HEK293 (cell line): Measurements from ENCODE around the gene TPH2.

Experiments used
- CTCF ChIA-PET: fragments of 350-600 bp; formaldehyde crosslinking; extraction: SDS; loops from one replicate; lab custom pipeline; 2021; ENCODE audit warnings: antibody characterized with exemption; lab: Yijun Ruan, JAX
- POLR2A ChIA-PET: fragments of 300-600 bp; formaldehyde crosslinking; extraction: SDS; loops from one replicate; lab custom pipeline; 2020; ENCODE audit warnings: antibody characterized with exemption, inconsistent platforms; lab: Yijun Ruan, JAX
- H3K27ac ChIP-seq: fragments of 200-500 bp; sonication (Bioruptor generic); 2 replicates; pipeline ENCODE4 v1.5.1; 2014; ENCODE audit warnings: low read depth, low read length, control low read depth, inconsistent platforms; ENCODE audit errors: extremely low read depth
- H3K36me3 ChIP-seq, 2 experiments: fragments of 200-500 bp in 1 of 2; sonication (Bioruptor generic) in 1 of 2; 1 replicate in 1 of 2; 2 replicates in 1 of 2; pipeline ENCODE4 v1.5.1; 2014 to 2017; ENCODE audit warnings: inconsistent platforms in 2 of 2, low read length in 2 of 2; ENCODE audit not compliant: control insufficient read depth in 2 of 2, insufficient read depth in 1 of 2
- H3K4me1 ChIP-seq: fragments of 200-500 bp; sonication (Bioruptor generic); 2 replicates; pipeline ENCODE4 v1.5.1; 2014; ENCODE audit warnings: mild to moderate bottlenecking, low read length, inconsistent platforms; ENCODE audit not compliant: control insufficient read depth, insufficient read depth
- H3K4me3 ChIP-seq: 2 replicates; pipeline ENCODE4 v1.5.1; 2011; ENCODE audit warnings: low read depth, mild to moderate bottlenecking, control low read depth, low read length, moderate library complexity
- H3K9me3 ChIP-seq: fragments of 200-500 bp; sonication (Bioruptor generic); 2 replicates; pipeline ENCODE4 v1.5.1; 2014; ENCODE audit warnings: low read depth, low read length, inconsistent platforms; ENCODE audit not compliant: control insufficient read depth, insufficient read depth
- HOXA7 ChIP-seq: sonication (generic); formaldehyde crosslinking; IDR thresholded peaks from 2 replicates; pipeline ENCODE4 v1.8.1; 2022; ENCODE audit warnings: missing genetic modification reagents, borderline replicate concordance
- MZF1 ChIP-seq: fragments of 450-650 bp; formaldehyde crosslinking; IDR thresholded peaks from 2 replicates; pipeline ENCODE4 v1.5.1; 2017; ENCODE audit warnings: missing biosample characterization, missing genetic modification characterization, borderline replicate concordance
- PRDM6 ChIP-seq: fragments of 450-650 bp; formaldehyde crosslinking; IDR thresholded peaks from 2 replicates; pipeline ENCODE4 v1.5.1; 2017; ENCODE audit warnings: missing biosample characterization, missing genetic modification characterization
- ZBTB10 ChIP-seq: fragments of 450-650 bp; formaldehyde crosslinking; IDR thresholded peaks from 2 replicates; pipeline ENCODE4 v1.5.1; 2016; ENCODE audit warnings: missing biosample characterization, missing genetic modification characterization
- ZFP69B ChIP-seq: fragments of 450-650 bp; formaldehyde crosslinking; IDR thresholded peaks from 2 replicates; pipeline ENCODE4 v1.5.1; 2016; ENCODE audit warnings: missing biosample characterization, missing genetic modification characterization
- ZNF324 ChIP-seq: fragments of 450-650 bp; formaldehyde crosslinking; IDR thresholded peaks from 2 replicates; pipeline ENCODE4 v1.5.1; 2016; ENCODE audit warnings: missing biosample characterization, missing genetic modification characterization
- ZNF404 ChIP-seq: fragments of 450-650 bp; formaldehyde crosslinking; IDR thresholded peaks from 2 replicates; pipeline ENCODE4 v1.5.1; 2017; ENCODE audit warnings: missing biosample characterization, missing genetic modification characterization
- ZNF423 ChIP-seq: fragments of 450-650 bp; formaldehyde crosslinking; IDR thresholded peaks from 2 replicates; pipeline ENCODE4 v1.5.1; 2016; ENCODE audit warnings: missing biosample characterization, missing genetic modification characterization
- ZNF449 ChIP-seq: fragments of 450-650 bp; formaldehyde crosslinking; IDR thresholded peaks from 2 replicates; pipeline ENCODE4 v1.5.1; 2017; ENCODE audit warnings: missing biosample characterization, mild to moderate bottlenecking, missing genetic modification characterization, moderate library complexity
- ZNF514 ChIP-seq: fragments of 450-650 bp; formaldehyde crosslinking; IDR thresholded peaks from 2 replicates; pipeline ENCODE4 v1.5.1; 2016; ENCODE audit warnings: missing biosample characterization, missing genetic modification characterization
- ZNF560 ChIP-seq: fragments of 450-650 bp; formaldehyde crosslinking; IDR thresholded peaks from 2 replicates; pipeline ENCODE4 v1.5.1; 2017; ENCODE audit warnings: missing biosample characterization, missing genetic modification characterization, borderline replicate concordance
- ZNF639 ChIP-seq: fragments of 450-650 bp; formaldehyde crosslinking; IDR thresholded peaks from 2 replicates; pipeline ENCODE4 v1.5.1; 2016; ENCODE audit warnings: missing biosample characterization, missing genetic modification characterization
- ZNF785 ChIP-seq: fragments of 450-650 bp; formaldehyde crosslinking; IDR thresholded peaks from 2 replicates; pipeline ENCODE4 v1.5.1; 2016; ENCODE audit warnings: missing biosample characterization, missing genetic modification characterization
- ZNF843 ChIP-seq: fragments of 450-650 bp; formaldehyde crosslinking; IDR thresholded peaks from 2 replicates; pipeline ENCODE4 v1.5.1; 2016; ENCODE audit warnings: missing biosample characterization, missing genetic modification characterization

The TPH2 gene

GRCh38 chr12:72081777-72082176 lies 143.1 kb downstream of the TPH2 start:
- CTCF ChIA-PET, result interaction anchor here (1.5 kb wide), 1 partner anchor 65 kb away, joined by 6 read pairs; no protein-coding TSS in a partner anchor
- H3K9me3 ChIP-seq, result no peaks in the 10 kb centered on the region
- no peak overlapping the region for H3K4me3 ChIP-seq
- H3K27ac ChIP-seq, result no peak overlapping the region
- no peak for TF ChIP-seq ZFP69B (tag by site-specific recombination)
- TF ChIP-seq ZNF639 (tag by site-specific recombination), result no peak
- TF ChIP-seq ZNF560 (tag by site-specific recombination), result no peak
- no peak for TF ChIP-seq ZNF404 (tag by site-specific recombination)
- TF ChIP-seq ZBTB10, result no peak
- TF ChIP-seq PRDM6, result no peak
- TF ChIP-seq ZNF449 (tag by site-specific recombination), result no peak
- no peak for TF ChIP-seq HOXA7
- no peak for TF ChIP-seq ZNF785 (tag by site-specific recombination)
- TF ChIP-seq MZF1 (tag by site-specific recombination), result no peak
- no peak for TF ChIP-seq ZNF324 (tag by site-specific recombination)
- TF ChIP-seq ZNF514, result no peak
- no peak for TF ChIP-seq ZNF843 (tag by site-specific recombination)
- TF ChIP-seq ZNF423 (tag by site-specific recombination), result no peak
- TF ChIP-seq, all 188 proteins: peak for 0
- POLR2A ChIA-PET, result no interaction called here
- H3K36me3 ChIP-seq, result no peaks in the 10 kb centered on the region
- no peaks in the 10 kb centered on the region for H3K4me1 ChIP-seq
